HG03175 (cell line): ENCODE measurements around the gene POLDIP2.

Source experiments
- ATAC-seq: cut with Tn5 transposase; IDR thresholded peaks from one replicate; pipeline ENCODE4 v1.9.1; 2021; ENCODE audit warnings: mild to moderate bottlenecking, moderate library complexity; ENCODE audit not compliant: unreplicated experiment

The POLDIP2 gene

GRCh38 chr17:28367641-28368305, 10.4 kb upstream of the POLDIP2 start:
- ATAC-seq = no peak

- ATAC-seq = no peak
Observed at GRCh38 chr17:28366605-28367004, 9.3 kb upstream of the POLDIP2 start.

- ATAC-seq = no peak
Observed at GRCh38 chr17:28365487-28365886, 8.2 kb upstream of the POLDIP2 start.

- no peak for ATAC-seq
Observed at GRCh38 chr17:28364665-28365363, 7.5 kb upstream of the POLDIP2 start, which contains the start of gene SEBOX. TSS of gene SEBOX (minus strand) at chr17:28365199. CDS start at chr17:28365151, 48 bp downstream.

- ATAC-seq = no peak
Observed at GRCh38 chr17:28363776-28364650, 6.7 kb upstream of the POLDIP2 start.

- no peak for ATAC-seq
Observed at GRCh38 chr17:28363186-28363585, 5.9 kb upstream of the POLDIP2 start.

GRCh38 chr17:28357901-28358197, 522 bp upstream of the POLDIP2 start:
- no peak for ATAC-seq

GRCh38 chr17:28350271-28350670, 7.1 kb downstream of the POLDIP2 start:
- no peak for ATAC-seq

- ATAC-seq = no peak
Observed at GRCh38 chr17:28348979-28349378, 8.3 kb downstream of the POLDIP2 start.

- no peak for ATAC-seq
Observed at GRCh38 chr17:28347261-28347891, 10.0 kb downstream of the POLDIP2 start.

GRCh38 chr17:28346746-28347246, 10.5 kb downstream of the POLDIP2 start:
- no peak for ATAC-seq

- no peak for ATAC-seq
Observed at GRCh38 chr17:28346199-28346580, 11.1 kb downstream of the POLDIP2 start.

GRCh38 chr17:28345419-28346198, 11.7 kb downstream of the POLDIP2 start:
- ATAC-seq = no peak

- no peak for ATAC-seq
Observed at GRCh38 chr17:28344435-28344901, 12.9 kb downstream of the POLDIP2 start.

GRCh38 chr17:28344011-28344410, 13.3 kb downstream of the POLDIP2 start:
- ATAC-seq = no peak

GRCh38 chr17:28343491-28343932, 13.8 kb downstream of the POLDIP2 start:
- ATAC-seq = no peak

- no peak for ATAC-seq
Observed at GRCh38 chr17:28342313-28342712, 15.0 kb downstream of the POLDIP2 start.

- no peak for ATAC-seq
Observed at GRCh38 chr17:28341516-28341915, 15.8 kb downstream of the POLDIP2 start.

GRCh38 chr17:28340374-28340773, 17.0 kb downstream of the POLDIP2 start:
- no peak for ATAC-seq

GRCh38 chr17:28339431-28339830, 17.9 kb downstream of the POLDIP2 start:
- no peak for ATAC-seq
